ENCODE data around the gene PRODH2. TPM values are rescaled to one million over a fixed set of nuclear protein-coding genes. Genes with fewer than 3 reads are reported as not detected.
"Not testable (repeated sequence)": the region's sequence is repeated elsewhere in the genome, so short reads cannot be mapped to it uniquely, and the experiment has no call there.

Gene PRODH2
- total RNA-seq, 1 donor from 2014 or later, result not detected

- Histone ChIP-seq H3K4me3 (ENCODE audit: low read depth, low read length) (no peak overlapping the region), H3K27me3 (ENCODE audit: control insufficient read depth, insufficient read depth, low read length) (peaks cover 45% of the 10 kb centered on the region), H3K36me3 (ENCODE audit: control insufficient read depth, insufficient read depth, low read length) (no peaks in the 10 kb centered on the region)
- no peak for TF ChIP-seq CTCF (IDR thresholded peaks at IDR 0.05; ENCODE audit: insufficient read depth, low read length, poor library complexity, severe bottlenecking)
- no peak for DNase-seq (ENCODE audit: low read depth)
Observed at GRCh38 chr19:35844482-35845214, 32.0 kb upstream of the PRODH2 start.

GRCh38 chr19:35843676-35844481 lies 31.2 kb upstream of the PRODH2 start:
- no peak for DNase-seq (ENCODE audit: low read depth)
- Histone ChIP-seq H3K36me3 (ENCODE audit: control insufficient read depth, insufficient read depth, low read length) (no peaks in the 10 kb centered on the region), H3K4me3 (ENCODE audit: low read depth, low read length) (no peak overlapping the region), H3K27me3 (ENCODE audit: control insufficient read depth, insufficient read depth, low read length) (peaks cover 42% of the 10 kb centered on the region)
- no peak for TF ChIP-seq CTCF (IDR thresholded peaks at IDR 0.05; ENCODE audit: insufficient read depth, low read length, poor library complexity, severe bottlenecking)

GRCh38 chr19:35842666-35843272 lies 30.1 kb upstream of the PRODH2 start:
- TF ChIP-seq CTCF (IDR thresholded peaks at IDR 0.05; ENCODE audit: insufficient read depth, low read length, poor library complexity, severe bottlenecking), result no peak
- Histone ChIP-seq H3K27me3 (ENCODE audit: control insufficient read depth, insufficient read depth, low read length) (peaks cover 37% of the 10 kb centered on the region), H3K4me3 (ENCODE audit: low read depth, low read length) (no peak overlapping the region), H3K36me3 (ENCODE audit: control insufficient read depth, insufficient read depth, low read length) (no peaks in the 10 kb centered on the region)
- no peak for DNase-seq (ENCODE audit: low read depth)

GRCh38 chr19:35841961-35842595 lies 29.4 kb upstream of the PRODH2 start:
- H3K36me3 ChIP-seq (ENCODE audit: control insufficient read depth, insufficient read depth, low read length), result no peaks in the 10 kb centered on the region
- H3K27me3 ChIP-seq (ENCODE audit: control insufficient read depth, insufficient read depth, low read length), result peaks cover 37% of the 10 kb centered on the region
- no peak overlapping the region for H3K4me3 ChIP-seq (ENCODE audit: low read depth, low read length)
- no peak for TF ChIP-seq CTCF (IDR thresholded peaks at IDR 0.05; ENCODE audit: insufficient read depth, low read length, poor library complexity, severe bottlenecking)
- no peak for DNase-seq (ENCODE audit: low read depth)

GRCh38 chr19:35836096-35836495 lies 23.5 kb upstream of the PRODH2 start:
- DNase-seq (ENCODE audit: low read depth); H3K36me3 ChIP-seq (ENCODE audit: control insufficient read depth, insufficient read depth, low read length); H3K27me3 ChIP-seq (ENCODE audit: control insufficient read depth, insufficient read depth, low read length); H3K4me3 ChIP-seq (ENCODE audit: low read depth, low read length): not testable (repeated sequence)

GRCh38 chr19:35833972-35834371 lies 21.3 kb upstream of the PRODH2 start:
- Histone ChIP-seq H3K4me3 (ENCODE audit: low read depth, low read length) (no peak overlapping the region), H3K27me3 (ENCODE audit: control insufficient read depth, insufficient read depth, low read length) (no peaks in the 10 kb centered on the region), H3K36me3 (ENCODE audit: control insufficient read depth, insufficient read depth, low read length) (no peaks in the 10 kb centered on the region)
- no peak for DNase-seq (ENCODE audit: low read depth)
- no peak for TF ChIP-seq CTCF (IDR thresholded peaks at IDR 0.05; ENCODE audit: insufficient read depth, low read length, poor library complexity, severe bottlenecking)

All from kidney epithelial cell (primary cell).